ENCODE measurements around the gene PPP2R5D. TPM values are rescaled to one million over a fixed set of nuclear protein-coding genes. Genes with fewer than 3 reads are reported as not detected.
"Not testable (repeated sequence)": the region's sequence is repeated elsewhere in the genome, so short reads cannot be mapped to it uniquely, and the experiment has no call there.

PPP2R5D gene
- total RNA-seq, 2 donors from 2014 or later, result 8.2 to 13.5 TPM

DNA sequence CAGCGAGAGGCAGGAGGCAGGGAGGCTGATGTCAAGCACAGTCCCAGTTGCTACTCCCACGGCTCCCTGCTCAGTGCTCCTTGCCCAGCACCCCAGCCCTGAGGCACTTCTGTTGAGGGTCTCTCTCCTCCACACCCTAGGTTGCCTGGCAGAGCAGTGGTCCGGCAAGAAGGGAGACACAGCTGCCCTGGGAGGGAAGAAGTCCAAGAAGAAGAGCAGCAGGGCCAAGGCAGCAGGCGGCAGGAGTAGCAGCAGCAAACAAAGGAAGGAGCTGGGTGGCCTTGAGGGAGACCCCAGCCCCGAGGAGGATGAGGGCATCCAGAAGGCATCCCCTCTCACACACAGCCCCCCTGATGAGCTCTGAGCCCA, 46.0 kb upstream of the PPP2R5D start:
- H3K27me3 ChIP-seq, result no peaks in the 10 kb centered on the region
- H3K4me3 ChIP-seq, result no peak overlapping the region
- no peak for TF ChIP-seq POLR2A (IDR thresholded peaks at IDR 0.05)
- TF ChIP-seq, protein P1, sequence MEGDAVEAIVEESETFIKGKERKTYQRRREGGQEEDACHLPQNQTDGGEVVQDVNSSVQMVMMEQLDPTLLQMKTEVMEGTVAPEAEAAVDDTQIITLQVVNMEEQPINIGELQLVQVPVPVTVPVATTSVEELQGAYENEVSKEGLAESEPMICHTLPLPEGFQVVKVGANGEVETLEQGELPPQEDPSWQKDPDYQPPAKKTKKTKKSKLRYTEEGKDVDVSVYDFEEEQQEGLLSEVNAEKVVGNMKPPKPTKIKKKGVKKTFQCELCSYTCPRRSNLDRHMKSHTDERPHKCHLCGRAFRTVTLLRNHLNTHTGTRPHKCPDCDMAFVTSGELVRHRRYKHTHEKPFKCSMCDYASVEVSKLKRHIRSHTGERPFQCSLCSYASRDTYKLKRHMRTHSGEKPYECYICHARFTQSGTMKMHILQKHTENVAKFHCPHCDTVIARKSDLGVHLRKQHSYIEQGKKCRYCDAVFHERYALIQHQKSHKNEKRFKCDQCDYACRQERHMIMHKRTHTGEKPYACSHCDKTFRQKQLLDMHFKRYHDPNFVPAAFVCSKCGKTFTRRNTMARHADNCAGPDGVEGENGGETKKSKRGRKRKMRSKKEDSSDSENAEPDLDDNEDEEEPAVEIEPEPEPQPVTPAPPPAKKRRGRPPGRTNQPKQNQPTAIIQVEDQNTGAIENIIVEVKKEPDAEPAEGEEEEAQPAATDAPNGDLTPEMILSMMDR (IDR thresholded peaks at IDR 0.05), result no peak
- intact Hi-C loops (cut with DNase I), result no loop called here
- H3K27ac ChIP-seq, result peak overlapping the region; percentile 92 to 98 (median 95)
- ATAC-seq (no peak), DNase-seq (no peak)
- H3K9me3 ChIP-seq, result no peaks in the 10 kb centered on the region
- H3K4me1 ChIP-seq, result peaks cover 72% of the 10 kb centered on the region
- H3K36me3 ChIP-seq (replicated peaks in 1 of 2; ENCODE audit: insufficient read depth in 1 of 2, low read depth in 2 of 2), result peaks cover 0 to 14% of the 10 kb centered on the region in 2 donors
- WGBS, 2 donors, result 64 to 66% methylated on average over 4 to 5 of the region's 5 CpGs

DNA sequence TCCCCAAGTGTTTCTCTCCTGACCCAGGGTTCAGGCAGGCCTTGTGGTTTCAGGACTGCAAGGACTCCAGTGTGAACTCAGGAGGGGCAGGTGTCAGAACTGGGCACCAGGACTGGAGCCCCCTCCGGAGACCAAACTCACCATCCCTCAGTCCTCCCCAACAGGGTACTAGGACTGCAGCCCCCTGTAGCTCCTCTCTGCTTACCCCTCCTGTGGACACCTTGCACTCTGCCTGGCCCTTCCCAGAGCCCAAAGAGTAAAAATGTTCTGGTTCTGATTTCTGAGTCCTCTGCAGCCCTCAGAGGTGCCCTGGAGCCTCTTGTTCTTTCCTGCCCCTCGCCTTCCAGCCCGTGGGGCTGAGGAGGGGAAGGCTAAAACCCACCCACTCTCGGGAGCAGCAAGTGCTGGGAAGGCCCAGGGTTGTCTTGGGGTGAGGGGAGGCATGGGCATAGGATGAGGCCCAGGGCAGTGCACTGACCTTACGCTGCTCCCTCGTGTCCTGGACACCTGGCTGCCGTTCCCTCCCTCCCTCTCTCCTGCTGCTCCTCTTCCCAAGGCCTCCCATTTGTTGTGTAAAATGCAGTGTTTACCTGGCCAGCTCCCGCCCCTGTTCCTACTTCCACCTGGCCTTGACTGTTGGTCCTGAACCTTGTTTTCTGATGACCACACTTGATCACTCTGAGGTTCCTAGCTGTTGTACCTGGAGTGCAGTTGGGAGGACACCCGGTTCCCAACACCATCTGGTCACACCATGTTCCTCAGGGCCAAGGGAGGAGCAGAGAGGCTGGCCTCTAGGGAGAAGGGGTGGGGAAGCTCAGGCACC, 45.2 kb upstream of the PPP2R5D start:
- peak; percentile 89 for ATAC-seq
- peaks cover 67% of the 10 kb centered on the region for H3K4me1 ChIP-seq
- intact Hi-C loops (cut with DNase I), result no loop called here
- no peaks in the 10 kb centered on the region for H3K27me3 ChIP-seq
- peak overlapping the region; percentile 92 to 98 (median 95) for H3K27ac ChIP-seq
- peak; percentile 60 to 64 (median 64) for TF ChIP-seq POLR2A (IDR thresholded peaks at IDR 0.05)
- TF ChIP-seq, protein P1 (IDR thresholded peaks at IDR 0.05), result peak in 2 of 7 experiments; percentile 20 to 26
- no peaks in the 10 kb centered on the region for H3K9me3 ChIP-seq
- WGBS, 2 donors, result 34 to 42% methylated on average over 7 to 9 of the region's 9 CpGs
- no peak overlapping the region for H3K4me3 ChIP-seq
- peak; percentile 90 to 97 (median 94) for DNase-seq
- peaks cover 0 to 14% of the 10 kb centered on the region in 2 donors for H3K36me3 ChIP-seq (replicated peaks in 1 of 2; ENCODE audit: insufficient read depth in 1 of 2, low read depth in 2 of 2)

DNA sequence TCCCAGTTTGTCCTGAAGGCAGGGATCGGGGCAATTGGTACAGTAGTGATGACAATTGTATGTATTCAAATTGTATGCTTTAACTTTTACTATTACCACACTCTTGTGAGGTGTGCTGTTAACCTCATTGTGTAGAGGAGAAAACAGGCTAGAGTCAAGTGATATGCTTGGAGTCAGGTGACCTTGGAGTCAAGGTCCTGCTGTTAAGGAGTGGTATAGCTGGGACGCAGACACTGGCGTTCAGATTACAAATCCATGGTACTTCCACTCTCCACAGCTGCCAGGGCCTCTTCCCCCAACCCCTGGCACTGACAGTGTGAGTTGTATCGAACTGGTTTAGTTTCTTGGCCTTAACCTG, 44.6 kb upstream of the PPP2R5D start:
- no peaks in the 10 kb centered on the region for H3K9me3 ChIP-seq
- TF ChIP-seq, protein P1 (IDR thresholded peaks at IDR 0.05), result peak in 1 of 7 experiments; percentile 11
- TF ChIP-seq POLR2A (IDR thresholded peaks at IDR 0.05), result no peak
- H3K4me3 ChIP-seq, result no peak overlapping the region
- H3K27ac ChIP-seq, result peak overlapping the region; percentile 92 to 96 (median 94)
- 42 to 43% methylated on average over 4 of the region's 4 CpGs for WGBS, 2 donors
- peak in 1 of 4 donors; percentile 71 for DNase-seq
- peaks cover 62% of the 10 kb centered on the region for H3K4me1 ChIP-seq
- no peaks in the 10 kb centered on the region for H3K27me3 ChIP-seq
- intact Hi-C loops (cut with DNase I), result no loop called here
- no peak for ATAC-seq
- peaks cover 0 to 9% of the 10 kb centered on the region in 2 donors for H3K36me3 ChIP-seq (replicated peaks in 1 of 2; ENCODE audit: insufficient read depth in 1 of 2, low read depth in 2 of 2)

DNA sequence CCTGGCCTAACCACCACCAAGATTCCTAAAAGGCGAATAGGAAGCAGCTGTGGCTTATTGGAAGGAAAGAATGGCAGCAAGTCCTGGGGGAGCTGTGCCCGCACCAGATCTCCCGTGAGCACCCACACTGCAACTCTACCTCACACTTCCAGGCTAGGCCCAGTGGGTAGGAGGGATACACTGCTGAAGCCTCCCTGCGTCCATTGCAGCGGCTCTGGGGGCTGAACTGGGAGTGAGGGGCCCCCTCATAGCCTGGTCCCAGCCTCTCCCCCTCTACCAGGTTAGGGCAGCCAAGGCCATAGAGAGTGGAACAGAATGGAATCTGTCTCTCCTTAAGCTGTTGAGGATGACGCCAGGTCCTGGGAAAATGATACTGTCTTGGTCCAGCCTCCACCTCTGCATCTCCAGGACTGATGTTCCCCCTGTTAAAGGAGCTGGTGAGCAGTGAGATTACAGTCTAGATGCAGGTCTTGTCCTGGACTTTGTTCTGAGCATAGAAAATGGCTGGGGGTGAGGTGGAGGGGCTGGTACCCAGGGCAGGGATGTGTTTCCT, 43.8 kb upstream of the PPP2R5D start:
- H3K4me3 ChIP-seq, result no peak overlapping the region
- H3K36me3 ChIP-seq (replicated peaks in 1 of 2; ENCODE audit: insufficient read depth in 1 of 2, low read depth in 2 of 2), result peaks cover 0 to 4% of the 10 kb centered on the region in 2 donors
- peak overlapping the region; percentile 92 to 96 (median 94) for H3K27ac ChIP-seq
- ATAC-seq (no peak), DNase-seq (no peak)
- intact Hi-C loops (cut with DNase I), result no loop called here
- 92 to 97% methylated on average over 6 of the region's 6 CpGs for WGBS, 2 donors
- peaks cover 62% of the 10 kb centered on the region for H3K4me1 ChIP-seq
- no peak for TF ChIP-seq POLR2A (IDR thresholded peaks at IDR 0.05)
- TF ChIP-seq, protein P1 (IDR thresholded peaks at IDR 0.05), result no peak
- H3K9me3 ChIP-seq, result no peaks in the 10 kb centered on the region
- no peaks in the 10 kb centered on the region for H3K27me3 ChIP-seq

DNA sequence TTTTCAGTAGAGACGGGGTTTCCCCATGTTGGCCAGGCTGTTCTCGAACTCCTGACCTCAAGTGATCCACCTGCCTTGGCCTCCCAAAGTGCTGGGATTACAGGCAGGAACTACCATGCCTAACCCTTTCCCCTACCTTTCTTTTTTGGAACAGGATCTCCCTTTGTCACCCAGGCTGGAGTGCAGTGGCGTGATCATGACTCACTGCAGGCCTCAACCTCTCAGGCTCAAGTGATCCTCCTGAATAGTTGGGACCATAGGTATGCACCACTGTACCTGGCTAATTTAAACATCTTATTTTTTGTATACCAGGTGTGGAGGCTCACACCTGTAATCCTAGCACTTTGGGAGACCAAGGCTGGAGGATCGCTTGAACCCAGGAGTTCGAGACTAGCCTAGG, 43.0 kb upstream of the PPP2R5D start:
- peak overlapping the region in 3 of 4 donors; percentile 92 to 96 (median 94) for H3K27ac ChIP-seq
- intact Hi-C loops (cut with DNase I); H3K27me3 ChIP-seq; H3K9me3 ChIP-seq; H3K36me3 ChIP-seq (replicated peaks in 1 of 2; ENCODE audit: insufficient read depth in 1 of 2, low read depth in 2 of 2); H3K4me3 ChIP-seq; DNase-seq; ATAC-seq: not testable (repeated sequence)
- 94 to 99% methylated on average over 5 of the region's 5 CpGs for WGBS, 2 donors
- peaks cover 60% of the 10 kb centered on the region for H3K4me1 ChIP-seq

Data from body of pancreas (tissue), 4 donors.